Loucy (cell line): ENCODE results near the gene QRSL1.

Experiments used
- EZH2phosphoT487 ChIP-seq: fragments of 200-600 bp; IDR thresholded peaks from 2 replicates; pipeline ENCODE4 v1.6.1; 2018; ENCODE audit warnings: antibody characterized with exemption, mild to moderate bottlenecking, moderate library complexity, borderline replicate concordance
- TF ChIP-seq, protein P1 (sequence below): fragments of 200-600 bp; sonication (generic); conservative IDR thresholded peaks from 2 replicates; pipeline ENCODE4 v1.5.1; 2014; ENCODE audit warnings: mild to moderate bottlenecking, antibody characterized with exemption, low read length

DNA sequence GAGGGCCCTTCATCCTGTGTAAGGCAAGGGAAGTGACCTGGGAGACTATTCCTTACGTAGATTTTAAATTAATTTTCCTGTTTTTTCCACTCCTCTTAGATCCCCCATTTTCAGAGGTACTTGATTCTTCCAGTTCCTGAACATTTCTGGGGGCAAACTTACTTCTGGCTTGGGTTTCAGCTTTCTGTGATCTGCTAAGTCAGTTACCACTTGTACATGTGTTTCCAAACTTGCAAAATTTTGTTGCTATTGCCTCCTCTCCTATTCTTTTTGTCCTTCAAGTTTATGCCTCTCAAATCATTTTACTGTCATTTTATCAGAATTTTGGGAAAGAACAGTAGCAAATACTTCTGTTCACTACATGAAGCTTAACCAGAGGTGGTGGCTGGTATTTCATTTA, 81.2 kb downstream of the QRSL1 start:
- TF ChIP-seq, protein P1, sequence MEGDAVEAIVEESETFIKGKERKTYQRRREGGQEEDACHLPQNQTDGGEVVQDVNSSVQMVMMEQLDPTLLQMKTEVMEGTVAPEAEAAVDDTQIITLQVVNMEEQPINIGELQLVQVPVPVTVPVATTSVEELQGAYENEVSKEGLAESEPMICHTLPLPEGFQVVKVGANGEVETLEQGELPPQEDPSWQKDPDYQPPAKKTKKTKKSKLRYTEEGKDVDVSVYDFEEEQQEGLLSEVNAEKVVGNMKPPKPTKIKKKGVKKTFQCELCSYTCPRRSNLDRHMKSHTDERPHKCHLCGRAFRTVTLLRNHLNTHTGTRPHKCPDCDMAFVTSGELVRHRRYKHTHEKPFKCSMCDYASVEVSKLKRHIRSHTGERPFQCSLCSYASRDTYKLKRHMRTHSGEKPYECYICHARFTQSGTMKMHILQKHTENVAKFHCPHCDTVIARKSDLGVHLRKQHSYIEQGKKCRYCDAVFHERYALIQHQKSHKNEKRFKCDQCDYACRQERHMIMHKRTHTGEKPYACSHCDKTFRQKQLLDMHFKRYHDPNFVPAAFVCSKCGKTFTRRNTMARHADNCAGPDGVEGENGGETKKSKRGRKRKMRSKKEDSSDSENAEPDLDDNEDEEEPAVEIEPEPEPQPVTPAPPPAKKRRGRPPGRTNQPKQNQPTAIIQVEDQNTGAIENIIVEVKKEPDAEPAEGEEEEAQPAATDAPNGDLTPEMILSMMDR, result no peak
- no peak for TF ChIP-seq EZH2phosphoT487
